Measurements from ENCODE around the gene CHGA. TPM values are rescaled to one million over a fixed set of nuclear protein-coding genes. Genes with fewer than 3 reads are reported as not detected.

Gene CHGA
- total RNA-seq, 1 donor from 2014 or later: 0.20 TPM

- DNase-seq (ENCODE audit: low spot score): no peak
Measured at GRCh38 chr14:92942976-92943710, 20.2 kb downstream of the CHGA start.

DNA sequence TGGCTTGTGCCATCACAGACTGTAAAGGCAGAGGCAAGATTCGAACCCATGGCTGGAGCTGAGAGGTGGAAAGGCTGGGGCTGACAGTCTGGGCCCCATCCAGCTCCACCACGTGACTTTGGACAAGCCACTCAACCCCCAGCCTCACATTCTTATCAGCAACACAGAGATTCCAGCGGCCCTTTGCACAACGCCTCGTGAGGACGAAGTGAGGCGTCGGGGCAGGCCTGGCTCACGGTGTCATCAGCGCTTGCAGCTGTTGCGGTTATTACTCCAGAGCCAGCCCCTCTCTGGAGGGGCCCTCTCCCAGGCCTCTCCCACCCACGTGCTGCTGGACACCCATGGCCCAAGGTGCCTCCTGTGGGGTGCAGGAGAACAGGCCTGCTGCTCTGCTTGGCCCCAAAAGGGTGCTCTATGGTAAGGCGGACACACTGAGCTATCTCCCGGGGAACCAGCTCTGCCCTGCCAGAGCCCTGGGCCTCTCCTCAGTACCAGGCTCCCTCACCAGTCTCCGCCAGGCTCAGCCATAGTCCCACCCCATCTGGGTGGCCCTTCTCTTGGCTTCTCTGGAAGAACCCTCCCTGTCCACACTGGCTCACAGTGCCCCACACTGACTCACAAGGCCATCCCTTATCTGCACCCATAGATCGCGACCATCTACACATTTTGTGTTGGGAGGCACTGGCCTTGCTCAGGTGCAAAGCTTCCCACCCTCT is 21.1 kb downstream of the CHGA start:
- ATAC-seq (no peak), DNase-seq (ENCODE audit: low spot score) (no peak)

More at GRCh38 chr14:92942976-92943710, 20.2 kb downstream of the CHGA start:
- no peak for ATAC-seq

- ATAC-seq (peak; percentile 14), DNase-seq (ENCODE audit: low spot score) (no peak)
Measured at GRCh38 chr14:92944976-92945375, 22.0 kb downstream of the CHGA start.

DNA sequence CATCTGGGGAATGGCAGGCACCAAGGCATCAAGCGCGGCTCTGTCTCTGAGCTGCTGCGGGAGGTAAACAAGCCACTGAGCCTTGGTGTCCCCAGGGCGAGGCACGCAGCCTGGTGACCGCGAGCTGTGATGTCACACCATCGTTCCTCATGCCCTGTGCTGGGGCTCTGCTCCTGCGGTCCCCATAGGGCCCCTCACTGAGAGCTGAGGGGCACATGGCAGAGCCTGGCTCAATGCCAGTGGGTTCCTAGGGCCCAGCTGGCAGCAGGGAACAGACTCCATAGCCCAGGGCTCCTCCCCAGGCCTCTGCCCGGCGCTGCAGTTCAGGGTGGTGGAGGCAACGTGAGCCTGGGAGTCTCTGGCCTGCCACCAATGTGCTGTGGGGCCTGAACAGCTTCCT is 22.6 kb downstream of the CHGA start:
- DNase-seq (ENCODE audit: low spot score) (no peak), ATAC-seq (no peak)

- DNase-seq (ENCODE audit: low spot score): peak; percentile 81
- ATAC-seq: peak; percentile 84
Measured at GRCh38 chr14:92945959-92946846, 23.3 kb downstream of the CHGA start.

DNA sequence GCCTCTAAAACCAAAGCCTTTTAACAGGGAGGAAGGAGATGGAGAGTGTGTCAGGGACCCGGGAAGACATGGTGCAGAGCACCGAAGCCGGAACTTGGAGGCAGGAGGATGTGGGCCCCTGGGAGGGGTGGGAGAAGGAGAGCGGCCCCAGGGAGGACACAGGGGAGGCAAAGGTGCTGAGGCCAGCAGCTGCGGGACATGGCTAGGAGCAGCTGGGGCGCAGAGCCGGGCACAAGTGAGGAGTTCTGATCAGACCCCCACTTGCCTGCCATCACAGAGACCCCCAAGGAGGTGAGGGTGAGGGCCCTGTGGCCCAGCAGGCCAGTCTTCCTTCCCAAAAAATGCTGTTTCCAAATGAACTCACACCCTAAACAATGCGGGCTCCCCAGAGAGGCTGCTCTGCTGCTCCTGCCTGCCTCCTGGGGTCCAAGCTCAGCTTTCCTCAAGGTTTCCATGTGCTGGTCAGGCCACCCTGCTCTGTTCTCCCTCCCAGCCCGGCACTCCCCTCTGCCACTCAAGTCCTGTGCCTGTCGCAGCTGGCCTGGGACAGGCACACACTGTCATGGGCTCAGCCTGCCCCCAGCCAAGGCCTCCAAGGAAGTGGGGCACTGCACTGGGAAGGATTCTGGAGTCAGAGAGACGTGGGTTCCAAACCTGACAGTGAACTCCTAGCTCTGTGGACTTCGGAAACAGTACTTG is 24.0 kb downstream of the CHGA start:
- ATAC-seq (no peak), DNase-seq (ENCODE audit: low spot score) (no peak)

GRCh38 chr14:92948647-92949046 is 25.7 kb downstream of the CHGA start:
- DNase-seq (ENCODE audit: low spot score): no peak
- no peak for ATAC-seq

GRCh38 chr14:92949496-92950192 is 26.7 kb downstream of the CHGA start:
- DNase-seq (ENCODE audit: low spot score): no peak
- no peak for ATAC-seq

DNA sequence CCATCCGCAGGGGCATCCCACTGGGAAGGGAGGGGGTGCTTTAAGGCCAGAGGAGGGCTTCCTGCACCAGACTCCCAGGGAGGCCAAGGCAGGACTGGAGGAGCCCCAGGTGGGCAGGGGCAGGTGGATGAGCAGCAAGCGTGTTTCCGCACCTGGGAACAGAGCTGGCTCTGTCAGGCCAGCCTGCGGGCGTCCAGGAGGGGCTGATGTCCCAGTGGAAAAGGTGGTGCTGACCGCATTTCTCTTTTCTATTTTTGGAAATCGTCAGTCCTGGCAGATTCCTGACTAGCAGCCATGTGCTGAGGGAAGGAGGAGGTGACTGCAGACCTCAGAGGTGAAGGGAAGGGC is 27.2 kb downstream of the CHGA start:
- ATAC-seq (no peak), DNase-seq (ENCODE audit: low spot score) (no peak)

GRCh38 chr14:92950773-92951172 is 27.8 kb downstream of the CHGA start:
- no peak for ATAC-seq

DNA sequence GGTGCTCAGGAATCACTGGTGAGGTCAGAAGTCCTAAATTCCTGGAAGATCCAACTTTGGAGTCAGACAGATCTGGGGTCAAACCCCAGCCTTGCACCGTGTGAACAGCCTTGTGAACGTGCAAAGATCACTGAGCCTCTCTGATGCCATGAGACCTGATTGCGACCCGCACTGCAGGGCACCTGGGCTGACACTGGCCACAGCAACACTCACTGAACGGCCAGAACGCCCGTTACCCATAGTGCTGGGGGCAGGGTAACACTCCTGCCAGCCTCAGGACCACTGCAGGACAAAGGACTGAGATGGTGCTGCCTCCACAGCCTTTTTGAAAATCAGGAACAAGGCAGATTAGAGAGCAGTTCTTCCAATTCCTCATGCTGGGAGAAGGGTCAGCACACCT is 28.3 kb downstream of the CHGA start:
- ATAC-seq (no peak), DNase-seq (ENCODE audit: low spot score) (no peak)

More at GRCh38 chr14:92950773-92951172, 27.8 kb downstream of the CHGA start:
- no peak for DNase-seq (ENCODE audit: low spot score)

DNA sequence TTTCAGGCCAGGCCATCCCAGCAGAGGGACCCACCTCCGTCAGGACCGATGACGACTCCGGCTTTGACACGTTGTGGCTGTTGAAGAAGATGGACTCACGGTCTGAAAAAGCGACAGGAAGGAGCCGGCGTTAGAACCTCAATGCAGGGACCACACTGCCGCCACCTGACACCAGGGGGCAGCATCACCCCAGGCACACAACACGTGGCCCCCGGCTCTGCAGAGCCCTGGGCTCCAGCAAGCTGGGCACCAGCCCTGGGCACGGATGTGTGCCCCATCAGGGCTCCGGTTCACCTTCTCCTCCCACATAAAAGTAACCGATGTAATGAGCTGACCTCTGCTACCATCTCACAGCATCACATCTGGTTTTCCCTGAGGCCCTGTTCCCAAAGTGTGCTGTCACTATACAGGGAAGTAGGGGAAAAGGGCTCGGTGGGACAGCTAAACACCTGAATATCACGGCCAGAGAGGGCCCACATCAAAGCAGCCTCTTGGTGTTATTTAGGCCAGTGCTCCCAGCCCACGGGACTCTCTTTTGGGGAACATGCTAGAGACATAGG is 29.0 kb downstream of the CHGA start:
- ATAC-seq: peak; percentile 97
- DNase-seq (ENCODE audit: low spot score): peak; percentile 82

GRCh38 chr14:92952481-92953298 is 29.7 kb downstream of the CHGA start:
- peak; percentile 6 for ATAC-seq
- DNase-seq (ENCODE audit: low spot score): no peak

DNA sequence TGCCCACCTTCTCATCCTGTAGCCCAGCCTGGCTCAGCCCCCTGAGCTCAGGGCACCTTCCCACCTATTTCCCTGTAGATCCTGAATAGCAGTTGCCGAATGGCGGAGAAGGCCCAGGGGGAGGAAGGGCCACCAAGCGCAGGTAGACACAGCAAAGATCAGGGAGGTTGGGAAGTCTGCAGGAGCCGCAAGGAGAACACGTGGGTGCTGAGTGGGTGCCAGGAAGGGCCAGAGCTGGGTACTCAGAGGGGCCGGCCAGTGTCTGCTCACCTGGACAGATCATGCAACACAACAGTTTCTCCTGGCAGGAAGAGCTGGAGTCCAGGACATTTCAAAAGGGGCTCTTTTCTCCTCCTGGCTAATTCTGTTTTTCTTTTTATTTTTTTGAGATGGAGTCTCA is 30.6 kb downstream of the CHGA start:
- DNase-seq (ENCODE audit: low spot score): no peak

GRCh38 chr14:92954933-92955332 is 32.0 kb downstream of the CHGA start:
- no peak for ATAC-seq
- DNase-seq (ENCODE audit: low spot score): no peak

More for the DNA sequence above, 30.6 kb downstream of the CHGA start:
- no peak for ATAC-seq

DNA sequence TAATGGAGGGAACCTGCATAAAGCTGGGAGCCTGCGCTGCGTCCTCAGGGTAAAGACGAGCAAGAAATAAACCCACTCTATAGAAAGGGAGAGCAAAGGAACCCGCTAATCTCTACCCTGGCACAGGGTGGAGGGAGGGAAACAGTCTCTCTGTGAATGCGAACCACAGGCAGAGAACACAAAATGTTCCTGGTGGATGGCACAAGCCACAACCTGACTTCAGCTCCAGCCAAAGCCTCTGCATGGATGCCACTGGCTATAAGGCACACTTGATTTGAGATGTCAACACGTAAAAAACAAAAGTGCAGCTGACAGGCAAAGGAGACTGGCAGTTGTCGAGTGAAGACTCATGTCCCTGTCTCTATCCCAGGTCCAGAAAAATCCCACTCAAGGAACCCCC is 32.4 kb downstream of the CHGA start:
- DNase-seq (ENCODE audit: low spot score) (no peak), ATAC-seq (no peak)

DNA sequence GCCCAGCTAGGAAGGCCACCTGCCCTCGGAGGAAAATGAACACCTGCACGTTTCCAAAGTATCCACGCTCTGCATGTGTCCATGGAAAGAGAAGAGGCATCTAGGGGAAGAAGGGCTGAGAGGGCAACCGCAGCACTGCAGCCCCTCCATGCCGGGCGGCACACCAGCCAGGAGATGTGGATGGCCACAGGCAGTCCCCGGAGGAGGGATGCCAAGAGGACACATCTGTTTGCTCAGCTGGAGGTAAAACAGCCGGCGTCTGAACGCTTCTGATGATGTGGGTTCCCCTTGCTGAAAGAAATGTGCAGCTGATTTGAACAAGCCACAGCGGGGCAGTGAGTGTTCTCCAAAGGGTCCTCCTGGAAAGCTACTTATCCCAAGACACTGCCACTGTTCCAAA is 34.0 kb downstream of the CHGA start:
- no peak for ATAC-seq
- DNase-seq (ENCODE audit: low spot score): no peak

GRCh38 chr14:92958373-92959188 is 35.6 kb downstream of the CHGA start:
- DNase-seq (ENCODE audit: low spot score): no peak
- ATAC-seq: no peak

Measured in left lobe of liver (tissue), 2 donors.